ENCODE results near the gene MED26. TPM values are rescaled to one million over a fixed set of nuclear protein-coding genes. Genes with fewer than 3 reads are reported as not detected.
"Not testable (repeated sequence)": the region's sequence is repeated elsewhere in the genome, so short reads cannot be mapped to it uniquely, and the experiment has no call there.

Gene MED26
- total and polyA plus RNA-seq, 11 donors: 3.6 to 7.5 (median 4.6) TPM

DNA sequence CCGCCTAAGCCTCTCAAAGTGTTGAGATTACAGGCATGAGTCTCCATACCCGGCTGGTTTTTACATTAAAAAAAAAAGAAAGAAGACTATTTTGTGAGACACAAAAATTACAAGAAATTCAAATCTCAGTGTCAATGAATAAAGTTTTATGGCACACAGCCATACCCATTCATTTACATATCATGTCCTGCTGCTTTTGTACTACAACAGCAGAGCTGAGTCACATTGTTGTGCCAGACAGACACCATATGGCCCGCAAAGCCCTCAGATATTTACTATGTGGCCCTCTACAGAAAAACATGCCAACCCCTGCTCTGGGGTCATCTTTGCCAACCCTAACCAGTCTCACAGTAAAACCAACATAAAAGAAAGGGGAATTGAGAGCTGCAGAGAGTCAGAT is 26.6 kb upstream of the MED26 start:
- Histone ChIP-seq H3K36me3 (peaks cover 5 to 93% (median 82%) of the 10 kb centered on the region in 9 donors), H3K4me3 (no peak overlapping the region), H3K27ac (no peak overlapping the region), H3K27me3 (no peaks in the 10 kb centered on the region), H3K9me3 (no peaks in the 10 kb centered on the region), H3K4me1 (peaks cover 6 to 35% (median 20%) of the 10 kb centered on the region in 12 donors)
- 81 to 90% (median 84%) methylated on average over 3 of the region's 3 CpGs for WGBS, 4 donors
- no peak for TF ChIP-seq POLR2A (IDR thresholded peaks at IDR 0.05)
- TF ChIP-seq, protein P1, sequence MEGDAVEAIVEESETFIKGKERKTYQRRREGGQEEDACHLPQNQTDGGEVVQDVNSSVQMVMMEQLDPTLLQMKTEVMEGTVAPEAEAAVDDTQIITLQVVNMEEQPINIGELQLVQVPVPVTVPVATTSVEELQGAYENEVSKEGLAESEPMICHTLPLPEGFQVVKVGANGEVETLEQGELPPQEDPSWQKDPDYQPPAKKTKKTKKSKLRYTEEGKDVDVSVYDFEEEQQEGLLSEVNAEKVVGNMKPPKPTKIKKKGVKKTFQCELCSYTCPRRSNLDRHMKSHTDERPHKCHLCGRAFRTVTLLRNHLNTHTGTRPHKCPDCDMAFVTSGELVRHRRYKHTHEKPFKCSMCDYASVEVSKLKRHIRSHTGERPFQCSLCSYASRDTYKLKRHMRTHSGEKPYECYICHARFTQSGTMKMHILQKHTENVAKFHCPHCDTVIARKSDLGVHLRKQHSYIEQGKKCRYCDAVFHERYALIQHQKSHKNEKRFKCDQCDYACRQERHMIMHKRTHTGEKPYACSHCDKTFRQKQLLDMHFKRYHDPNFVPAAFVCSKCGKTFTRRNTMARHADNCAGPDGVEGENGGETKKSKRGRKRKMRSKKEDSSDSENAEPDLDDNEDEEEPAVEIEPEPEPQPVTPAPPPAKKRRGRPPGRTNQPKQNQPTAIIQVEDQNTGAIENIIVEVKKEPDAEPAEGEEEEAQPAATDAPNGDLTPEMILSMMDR (IDR thresholded peaks at IDR 0.05): no peak
- intact Hi-C loops (cut with DNase I): loop anchor here in 1 of 10 donors (5.0 kb wide), 1 partner anchor 32 kb away; no protein-coding TSS in a partner anchor
- DNase-seq (no peak), ATAC-seq (no peak)

DNA sequence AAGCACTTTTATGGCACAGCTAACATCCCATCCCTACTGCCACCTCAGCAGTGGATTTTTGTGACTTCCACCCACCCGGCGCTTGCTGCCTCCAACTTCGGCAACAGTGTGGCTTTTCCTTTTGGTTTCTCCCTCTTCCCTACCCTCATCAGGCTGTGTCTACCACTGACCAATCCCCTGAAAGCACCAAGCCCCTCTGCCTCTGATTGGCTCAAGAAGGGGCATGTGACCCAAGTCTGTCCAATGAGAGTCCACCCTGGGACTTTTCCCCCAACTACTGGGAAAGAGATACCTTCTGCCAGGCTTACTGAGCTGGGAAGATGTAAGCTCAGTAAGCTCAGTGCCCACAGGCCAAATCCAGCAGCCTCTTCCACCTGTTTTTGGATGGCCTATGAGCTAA is 26.1 kb upstream of the MED26 start:
- Histone ChIP-seq H3K27ac (no peak overlapping the region), H3K4me3 (no peak overlapping the region), H3K4me1 (peaks cover 4 to 32% (median 17%) of the 10 kb centered on the region in 12 donors), H3K36me3 (peaks cover 5 to 97% (median 86%) of the 10 kb centered on the region in 9 donors), H3K9me3 (no peaks in the 10 kb centered on the region), H3K27me3 (no peaks in the 10 kb centered on the region)
- no peak for DNase-seq
- ATAC-seq: no peak
- TF ChIP-seq, protein P1 (IDR thresholded peaks at IDR 0.05): no peak
- TF ChIP-seq POLR2A (IDR thresholded peaks at IDR 0.05): no peak
- 94 to 98% (median 96%) methylated on average over 3 of the region's 3 CpGs for WGBS, 4 donors
- intact Hi-C loops (cut with DNase I): no loop called here

DNA sequence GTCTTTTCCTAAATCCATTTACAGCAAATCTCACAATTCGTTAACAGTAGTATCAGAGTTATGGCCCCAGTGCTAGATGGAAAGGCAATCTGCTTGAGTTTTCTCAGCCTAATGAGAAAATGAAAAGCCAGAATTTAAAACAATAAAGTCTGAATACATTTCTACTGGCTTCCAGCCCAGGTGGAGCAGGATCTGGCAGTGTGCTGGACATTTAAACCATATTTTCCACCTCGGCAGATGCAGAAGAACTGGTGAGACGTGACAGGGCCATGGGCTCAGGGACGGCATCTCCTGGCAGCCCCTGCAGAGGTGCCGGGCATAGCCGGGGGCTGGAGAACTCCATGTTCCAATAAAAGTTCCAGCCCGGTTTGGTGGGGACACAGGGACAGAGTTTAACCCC is 24.9 kb upstream of the MED26 start:
- 62 to 77% (median 69%) methylated on average over 7 of the region's 7 CpGs for WGBS, 4 donors
- Histone ChIP-seq H3K4me3 (no peak overlapping the region), H3K27me3 (no peaks in the 10 kb centered on the region), H3K36me3 (peaks cover 5 to 98% (median 88%) of the 10 kb centered on the region in 9 donors), H3K9me3 (no peaks in the 10 kb centered on the region), H3K4me1 (peaks cover 0 to 20% (median 4%) of the 10 kb centered on the region in 12 donors), H3K27ac (no peak overlapping the region)
- DNase-seq: no peak
- ATAC-seq: no peak
- no peak for TF ChIP-seq POLR2A (IDR thresholded peaks at IDR 0.05)
- intact Hi-C loops (cut with DNase I): no loop called here

DNA sequence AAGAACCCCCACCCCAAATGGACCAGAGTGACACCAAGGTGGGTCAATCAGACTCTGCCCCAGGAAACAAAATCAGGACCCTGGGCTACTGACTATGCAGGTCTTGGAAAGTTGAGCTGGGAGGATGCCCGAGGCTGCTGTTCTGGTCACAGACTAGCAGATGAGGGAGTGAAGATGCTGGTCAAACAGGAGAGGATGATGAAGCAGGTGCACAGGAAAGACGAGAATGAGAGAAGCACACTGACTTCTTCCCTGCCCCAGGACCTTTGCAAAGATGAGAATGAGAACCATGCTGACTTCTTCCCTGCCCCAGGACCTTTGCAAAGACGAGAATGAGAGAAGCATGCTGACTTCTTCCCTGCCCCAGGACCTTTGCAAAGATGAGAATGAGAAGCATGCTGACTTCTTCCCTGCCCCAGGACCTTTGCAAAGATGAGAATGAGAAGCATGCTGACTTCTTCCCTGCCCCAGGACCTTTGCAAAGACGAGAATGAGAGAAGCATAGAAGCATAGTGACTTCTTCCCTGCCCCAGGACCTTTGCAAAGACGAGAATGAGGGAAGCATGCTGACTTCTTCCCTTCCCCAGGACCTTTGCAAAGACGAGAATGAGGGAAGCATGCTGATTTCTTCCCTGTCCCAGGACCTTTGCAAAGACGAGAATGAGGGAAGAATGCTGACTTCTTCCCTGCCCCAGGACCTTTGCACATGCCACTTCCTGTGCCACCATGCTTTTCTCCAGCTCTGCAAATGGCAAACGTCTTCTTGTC is 23.6 kb upstream of the MED26 start:
- H3K9me3 ChIP-seq; H3K27ac ChIP-seq; ATAC-seq; DNase-seq; H3K27me3 ChIP-seq; H3K4me3 ChIP-seq; intact Hi-C loops (cut with DNase I): not testable (repeated sequence)
- Histone ChIP-seq H3K4me1 (peaks cover 0 to 12% (median 0%) of the 10 kb centered on the region in 12 donors), H3K36me3 (peaks cover 5 to 97% (median 88%) of the 10 kb centered on the region in 9 donors)
- 93 to 96% (median 95%) methylated on average over 8 of the region's 8 CpGs for WGBS, 4 donors

DNA sequence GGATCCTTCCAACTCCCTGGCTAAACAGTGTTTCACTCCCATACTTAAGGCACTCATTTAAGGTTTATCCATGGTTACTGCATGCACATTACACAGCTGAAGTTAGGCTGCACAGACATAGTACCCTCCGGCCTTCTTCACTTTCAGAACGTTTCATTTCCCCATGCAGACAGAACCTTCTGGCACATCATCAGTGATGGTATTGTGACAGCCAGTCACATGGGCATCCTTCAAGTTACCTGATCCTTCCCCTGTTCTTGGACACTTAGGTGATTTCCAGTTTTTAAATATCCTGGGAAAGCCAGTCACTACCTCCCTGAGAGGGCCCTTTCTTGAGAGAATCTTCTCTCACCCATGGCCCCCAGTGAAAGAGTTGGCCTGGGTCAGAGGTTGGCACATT is 22.8 kb upstream of the MED26 start:
- 81 to 92% (median 84%) methylated on average over 2 of the region's 2 CpGs for WGBS, 4 donors
- intact Hi-C loops (cut with DNase I): no loop called here
- H3K9me3 ChIP-seq: no peaks in the 10 kb centered on the region
- DNase-seq (no peak), ATAC-seq (no peak)
- no peaks in the 10 kb centered on the region for H3K27me3 ChIP-seq
- H3K4me3 ChIP-seq: no peak overlapping the region
- H3K4me1 ChIP-seq: peaks cover 0 to 9% (median 0%) of the 10 kb centered on the region in 12 donors
- H3K36me3 ChIP-seq: peaks cover 5 to 97% (median 88%) of the 10 kb centered on the region in 9 donors
- no peak overlapping the region for H3K27ac ChIP-seq
- TF ChIP-seq POLR2A (IDR thresholded peaks at IDR 0.05): no peak
- TF ChIP-seq, protein P1 (IDR thresholded peaks at IDR 0.05): no peak

Measured in heart left ventricle (tissue), 16 donors.